ENCODE results near the gene TCERG1L.

The TCERG1L gene

GRCh38 chr10:131314799-131315198 is 3.3 kb upstream of the TCERG1L start:
- no peak for DNase-seq

GRCh38 chr10:131314148-131314547 is 2.6 kb upstream of the TCERG1L start:
- no peak for DNase-seq

- no peak for DNase-seq
These were observed 1.9 kb upstream of the TCERG1L start for GRCh38 chr10:131313377-131313776.

GRCh38 chr10:131312478-131312836 is 936 bp upstream of the TCERG1L start:
- no peak for DNase-seq

GRCh38 chr10:131311402-131311660 is 190 bp downstream of the TCERG1L start:
- DNase-seq: no peak

GRCh38 chr10:131310551-131311401 is 745 bp downstream of the TCERG1L start:
- DNase-seq: no peak

- DNase-seq: no peak
These were observed 1.4 kb downstream of the TCERG1L start for GRCh38 chr10:131310142-131310541.

GRCh38 chr10:131300508-131300907 is 11.0 kb downstream of the TCERG1L start:
- no peak for DNase-seq

GRCh38 chr10:131290781-131291180 is 20.7 kb downstream of the TCERG1L start:
- DNase-seq: no peak

GRCh38 chr10:131288648-131289047 is 22.9 kb downstream of the TCERG1L start:
- no peak for DNase-seq

- no peak for DNase-seq
These were observed 28.6 kb downstream of the TCERG1L start for GRCh38 chr10:131282961-131283360.

- no peak for DNase-seq
These were observed 31.4 kb downstream of the TCERG1L start for GRCh38 chr10:131280101-131280500.

- no peak for DNase-seq
These were observed 32.0 kb downstream of the TCERG1L start for GRCh38 chr10:131279516-131279915.

GRCh38 chr10:131277969-131278368 is 33.6 kb downstream of the TCERG1L start:
- no peak for DNase-seq

GRCh38 chr10:131277278-131277677 is 34.2 kb downstream of the TCERG1L start:
- DNase-seq: no peak

GRCh38 chr10:131275691-131276090 is 35.8 kb downstream of the TCERG1L start:
- no peak for DNase-seq

GRCh38 chr10:131274883-131275282 is 36.6 kb downstream of the TCERG1L start:
- DNase-seq: no peak

GRCh38 chr10:131274133-131274880 is 37.2 kb downstream of the TCERG1L start:
- DNase-seq: no peak

GRCh38 chr10:131273476-131273875 is 38.0 kb downstream of the TCERG1L start:
- no peak for DNase-seq

GRCh38 chr10:131272897-131273451 is 38.5 kb downstream of the TCERG1L start:
- DNase-seq: no peak

GRCh38 chr10:131271966-131272365 is 39.6 kb downstream of the TCERG1L start:
- no peak for DNase-seq

- no peak for DNase-seq
These were observed 40.2 kb downstream of the TCERG1L start for GRCh38 chr10:131271195-131271880.

- DNase-seq: no peak
These were observed 40.9 kb downstream of the TCERG1L start for GRCh38 chr10:131270461-131271190.
